GM23338 (cell line): ENCODE data around the gene ARHGAP9. TPM values are rescaled to one million over a fixed set of nuclear protein-coding genes. Genes with fewer than 3 reads are reported as not detected.

Source experiments
- ATAC-seq: fragments of 200-7000 bp; cut with Tn5 transposase; 3 replicates; pipeline ENCODE4 v1.9.1; 2020
- DNase-seq: peaks from one replicate; pipeline ENCODE4 v3.0.0-alpha.2; 2015; ENCODE audit warnings: low spot score
- H2AFZ ChIP-seq: fragments of 200-600 bp; sonication (generic); 2 replicates; pipeline ENCODE4 v1.8.0; 2016; ENCODE audit warnings: antibody characterized with exemption, mild to moderate bottlenecking, moderate library complexity
- H3F3A ChIP-seq: fragments of 200-600 bp; sonication (generic); replicated peaks from 2 replicates; pipeline ENCODE4 v1.8.0; 2017; ENCODE audit warnings: antibody characterized with exemption, mixed run types, low read depth
- H3K27ac ChIP-seq: fragments of 200-600 bp; sonication (generic); 2 replicates; pipeline ENCODE4 v1.6.1; 2016; ENCODE audit warnings: low read depth
- H3K27me3 ChIP-seq: fragments of 200-600 bp; sonication (generic); 2 replicates; pipeline ENCODE4 v1.8.0; 2016; ENCODE audit warnings: mild to moderate bottlenecking, mixed run types, moderate library complexity; ENCODE audit not compliant: insufficient read depth
- H3K36me3 ChIP-seq: fragments of 200-600 bp; sonication (generic); 2 replicates; pipeline ENCODE4 v1.8.0; 2016; ENCODE audit warnings: mild to moderate bottlenecking; ENCODE audit not compliant: insufficient read depth
- H3K4me1 ChIP-seq: fragments of 200-600 bp; sonication (generic); 2 replicates; pipeline ENCODE4 v1.8.0; 2016; ENCODE audit warnings: mild to moderate bottlenecking, moderate library complexity; ENCODE audit not compliant: insufficient read depth
- H3K4me2 ChIP-seq: fragments of 200-600 bp; sonication (generic); 2 replicates; pipeline ENCODE4 v1.7.1; 2017; ENCODE audit warnings: mixed run types
- H3K4me3 ChIP-seq: fragments of 200-600 bp; sonication (generic); 2 replicates; pipeline ENCODE4 v1.6.1; 2016; ENCODE audit warnings: mixed run types
- H3K79me2 ChIP-seq: fragments of 200-600 bp; sonication (generic); replicated peaks from 2 replicates; pipeline ENCODE4 v1.8.0; 2017; ENCODE audit warnings: mild to moderate bottlenecking; ENCODE audit not compliant: insufficient read depth
- H3K9me2 ChIP-seq: fragments of 200-600 bp; sonication (generic); 2 replicates; pipeline ENCODE4 v1.8.0; 2017; ENCODE audit not compliant: insufficient read depth
- H4K20me1 ChIP-seq: fragments of 200-600 bp; sonication (generic); replicated peaks from 2 replicates; pipeline ENCODE4 v1.8.0; 2017; ENCODE audit warnings: mild to moderate bottlenecking; ENCODE audit not compliant: insufficient read depth
- H3K27ac Mint-ChIP-seq: 2 replicates; pipeline ENCODE4 v1.8.0; 2020; ENCODE audit warnings: inconsistent platforms, mild to moderate bottlenecking, moderate library complexity, mixed read lengths
- H3K27me3 Mint-ChIP-seq: 3 replicates; pipeline ENCODE4 v1.8.0; 2022; ENCODE audit warnings: low read depth, mild to moderate bottlenecking, moderate library complexity, mixed read lengths, inconsistent platforms; ENCODE audit not compliant: insufficient read depth, poor library complexity
- H3K36me3 Mint-ChIP-seq: 3 replicates; pipeline ENCODE4 v1.8.0; 2021; ENCODE audit warnings: low read depth, mild to moderate bottlenecking, inconsistent platforms, moderate library complexity, mixed read lengths
- H3K4me1 Mint-ChIP-seq: 3 replicates; pipeline ENCODE4 v1.8.0; 2020; ENCODE audit warnings: mild to moderate bottlenecking, inconsistent platforms, mixed read lengths
- H3K4me3 Mint-ChIP-seq: 3 replicates; pipeline ENCODE4 v1.8.0; 2021; ENCODE audit warnings: moderate library complexity, mild to moderate bottlenecking, inconsistent platforms, mixed read lengths
- H3K9me3 Mint-ChIP-seq: 3 replicates; pipeline ENCODE4 v1.8.0; 2020; ENCODE audit warnings: moderate library complexity, mild to moderate bottlenecking, inconsistent platforms, mixed read lengths
- POLR2AphosphoS5 ChIP-seq: IDR thresholded peaks from 2 replicates; pipeline ENCODE4 v1.6.1; 2016; ENCODE audit warnings: antibody characterized with exemption, low read depth
- polyA plus RNA-seq: library from polyadenylated mRNA; unstranded; fragments of >200 nt; fragmentation: Nextera tagmentation; extraction: Ambion mirVana; gene quantifications from 2 replicates; pipeline ENCODE4 v1.2.1, GENCODE V29; 2016
- total RNA-seq: library from RNA; depleted of rRNA; stranded (reverse); fragments of >200 nt; shearing (Covaris generic); gene quantifications from 2 replicates; pipeline ENCODE4 v1.2.3, GENCODE V29; 2014
- TF ChIP-seq, protein P1 (sequence below), 2 experiments: fragments of 200-600 bp in 1 of 2; sonication (generic) in 1 of 2; conservative IDR thresholded peaks; 2 replicates each; pipeline versions ENCODE4 v1.5.1 to v1.6.1; 2016 to 2017; ENCODE audit warnings: antibody characterized with exemption in 2 of 2, low read depth in 2 of 2, mild to moderate bottlenecking in 2 of 2, moderate library complexity in 1 of 2
- TF ChIP-seq, protein P2 (sequence below): fragments of 250-450 bp; sonication (Bioruptor Pico); IDR thresholded peaks from 2 replicates; pipeline ENCODE4 v1.5.0; 2020; ENCODE audit warnings: mild to moderate bottlenecking, moderate library complexity

ARHGAP9 gene
- total and polyA plus RNA-seq, 2 experiments from 2014 or later, result 4.5 to 7.1 TPM

DNA sequence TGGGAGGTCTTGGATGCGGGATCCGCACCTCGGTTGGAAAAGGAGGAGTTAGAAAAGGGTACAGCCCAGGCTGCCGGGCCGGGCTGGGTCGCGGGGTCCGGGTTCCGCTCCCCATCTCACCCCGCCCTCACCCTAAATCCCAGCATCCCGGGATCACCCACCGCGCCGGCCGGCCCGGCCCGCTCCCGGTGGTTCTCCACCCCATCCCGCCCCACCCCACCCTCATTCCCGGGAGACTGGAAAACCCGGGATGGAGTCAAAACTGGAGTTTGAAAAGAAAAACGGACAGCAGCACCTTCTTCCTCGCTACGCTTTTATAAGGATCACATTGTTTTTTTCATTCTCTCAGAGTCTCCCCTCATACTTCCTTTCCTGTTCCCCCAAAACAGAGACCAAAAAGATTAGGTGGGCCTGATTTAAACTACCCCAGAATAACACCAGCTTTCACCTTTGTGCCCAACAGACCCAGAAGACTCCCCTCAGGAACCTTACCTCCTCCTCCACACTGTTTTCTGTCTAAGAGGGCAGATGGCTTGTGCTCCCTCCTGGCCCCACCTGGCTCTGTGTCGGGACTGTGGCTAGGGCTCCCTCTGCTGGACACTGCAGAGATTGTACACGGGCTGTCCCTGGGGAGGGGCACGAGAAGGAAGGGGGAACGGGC is 17.3 kb downstream of the ARHGAP9 start:
- H3K79me2 ChIP-seq, result peaks cover 14% of the 10 kb centered on the region
- no peaks in the 10 kb centered on the region for H3K27me3 ChIP-seq
- H2AFZ ChIP-seq, result peak overlapping the region; percentile 76; the same call in 1 of the 2 replicates
- peak; percentile 60 for TF ChIP-seq POLR2AphosphoS5
- TF ChIP-seq, protein P1, sequence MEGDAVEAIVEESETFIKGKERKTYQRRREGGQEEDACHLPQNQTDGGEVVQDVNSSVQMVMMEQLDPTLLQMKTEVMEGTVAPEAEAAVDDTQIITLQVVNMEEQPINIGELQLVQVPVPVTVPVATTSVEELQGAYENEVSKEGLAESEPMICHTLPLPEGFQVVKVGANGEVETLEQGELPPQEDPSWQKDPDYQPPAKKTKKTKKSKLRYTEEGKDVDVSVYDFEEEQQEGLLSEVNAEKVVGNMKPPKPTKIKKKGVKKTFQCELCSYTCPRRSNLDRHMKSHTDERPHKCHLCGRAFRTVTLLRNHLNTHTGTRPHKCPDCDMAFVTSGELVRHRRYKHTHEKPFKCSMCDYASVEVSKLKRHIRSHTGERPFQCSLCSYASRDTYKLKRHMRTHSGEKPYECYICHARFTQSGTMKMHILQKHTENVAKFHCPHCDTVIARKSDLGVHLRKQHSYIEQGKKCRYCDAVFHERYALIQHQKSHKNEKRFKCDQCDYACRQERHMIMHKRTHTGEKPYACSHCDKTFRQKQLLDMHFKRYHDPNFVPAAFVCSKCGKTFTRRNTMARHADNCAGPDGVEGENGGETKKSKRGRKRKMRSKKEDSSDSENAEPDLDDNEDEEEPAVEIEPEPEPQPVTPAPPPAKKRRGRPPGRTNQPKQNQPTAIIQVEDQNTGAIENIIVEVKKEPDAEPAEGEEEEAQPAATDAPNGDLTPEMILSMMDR (conservative IDR thresholded peaks at IDR 0.05; ENCODE audit: low read depth in 2 of 2), result peak; percentile 96 to 99
- TF ChIP-seq, protein P2, sequence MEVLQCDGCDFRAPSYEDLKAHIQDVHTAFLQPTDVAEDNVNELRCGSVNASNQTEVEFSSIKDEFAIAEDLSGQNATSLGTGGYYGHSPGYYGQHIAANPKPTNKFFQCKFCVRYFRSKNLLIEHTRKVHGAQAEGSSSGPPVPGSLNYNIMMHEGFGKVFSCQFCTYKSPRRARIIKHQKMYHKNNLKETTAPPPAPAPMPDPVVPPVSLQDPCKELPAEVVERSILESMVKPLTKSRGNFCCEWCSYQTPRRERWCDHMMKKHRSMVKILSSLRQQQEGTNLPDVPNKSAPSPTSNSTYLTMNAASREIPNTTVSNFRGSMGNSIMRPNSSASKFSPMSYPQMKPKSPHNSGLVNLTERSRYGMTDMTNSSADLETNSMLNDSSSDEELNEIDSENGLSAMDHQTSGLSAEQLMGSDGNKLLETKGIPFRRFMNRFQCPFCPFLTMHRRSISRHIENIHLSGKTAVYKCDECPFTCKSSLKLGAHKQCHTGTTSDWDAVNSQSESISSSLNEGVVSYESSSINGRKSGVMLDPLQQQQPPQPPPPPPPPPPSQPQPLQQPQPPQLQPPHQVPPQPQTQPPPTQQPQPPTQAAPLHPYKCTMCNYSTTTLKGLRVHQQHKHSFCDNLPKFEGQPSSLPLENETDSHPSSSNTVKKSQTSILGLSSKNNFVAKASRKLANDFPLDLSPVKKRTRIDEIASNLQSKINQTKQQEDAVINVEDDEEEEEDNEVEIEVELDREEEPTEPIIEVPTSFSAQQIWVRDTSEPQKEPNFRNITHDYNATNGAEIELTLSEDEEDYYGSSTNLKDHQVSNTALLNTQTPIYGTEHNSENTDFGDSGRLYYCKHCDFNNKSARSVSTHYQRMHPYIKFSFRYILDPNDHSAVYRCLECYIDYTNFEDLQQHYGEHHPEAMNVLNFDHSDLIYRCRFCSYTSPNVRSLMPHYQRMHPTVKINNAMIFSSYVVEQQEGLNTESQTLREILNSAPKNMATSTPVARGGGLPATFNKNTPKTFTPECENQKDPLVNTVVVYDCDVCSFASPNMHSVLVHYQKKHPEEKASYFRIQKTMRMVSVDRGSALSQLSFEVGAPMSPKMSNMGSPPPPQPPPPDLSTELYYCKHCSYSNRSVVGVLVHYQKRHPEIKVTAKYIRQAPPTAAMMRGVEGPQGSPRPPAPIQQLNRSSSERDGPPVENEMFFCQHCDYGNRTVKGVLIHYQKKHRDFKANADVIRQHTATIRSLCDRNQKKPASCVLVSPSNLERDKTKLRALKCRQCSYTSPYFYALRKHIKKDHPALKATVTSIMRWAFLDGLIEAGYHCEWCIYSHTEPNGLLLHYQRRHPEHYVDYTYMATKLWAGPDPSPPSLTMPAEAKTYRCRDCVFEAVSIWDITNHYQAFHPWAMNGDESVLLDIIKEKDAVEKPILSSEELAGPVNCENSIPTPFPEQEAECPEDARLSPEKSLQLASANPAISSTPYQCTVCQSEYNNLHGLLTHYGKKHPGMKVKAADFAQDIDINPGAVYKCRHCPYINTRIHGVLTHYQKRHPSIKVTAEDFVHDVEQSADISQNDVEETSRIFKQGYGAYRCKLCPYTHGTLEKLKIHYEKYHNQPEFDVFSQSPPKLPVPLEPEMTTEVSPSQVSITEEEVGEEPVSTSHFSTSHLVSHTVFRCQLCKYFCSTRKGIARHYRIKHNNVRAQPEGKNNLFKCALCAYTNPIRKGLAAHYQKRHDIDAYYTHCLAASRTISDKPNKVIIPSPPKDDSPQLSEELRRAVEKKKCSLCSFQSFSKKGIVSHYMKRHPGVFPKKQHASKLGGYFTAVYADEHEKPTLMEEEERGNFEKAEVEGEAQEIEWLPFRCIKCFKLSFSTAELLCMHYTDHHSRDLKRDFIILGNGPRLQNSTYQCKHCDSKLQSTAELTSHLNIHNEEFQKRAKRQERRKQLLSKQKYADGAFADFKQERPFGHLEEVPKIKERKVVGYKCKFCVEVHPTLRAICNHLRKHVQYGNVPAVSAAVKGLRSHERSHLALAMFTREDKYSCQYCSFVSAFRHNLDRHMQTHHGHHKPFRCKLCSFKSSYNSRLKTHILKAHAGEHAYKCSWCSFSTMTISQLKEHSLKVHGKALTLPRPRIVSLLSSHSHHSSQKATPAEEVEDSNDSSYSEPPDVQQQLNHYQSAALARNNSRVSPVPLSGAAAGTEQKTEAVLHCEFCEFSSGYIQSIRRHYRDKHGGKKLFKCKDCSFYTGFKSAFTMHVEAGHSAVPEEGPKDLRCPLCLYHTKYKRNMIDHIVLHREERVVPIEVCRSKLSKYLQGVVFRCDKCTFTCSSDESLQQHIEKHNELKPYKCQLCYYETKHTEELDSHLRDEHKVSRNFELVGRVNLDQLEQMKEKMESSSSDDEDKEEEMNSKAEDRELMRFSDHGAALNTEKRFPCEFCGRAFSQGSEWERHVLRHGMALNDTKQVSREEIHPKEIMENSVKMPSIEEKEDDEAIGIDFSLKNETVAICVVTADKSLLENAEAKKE, result no peak
- peaks cover 18% of the 10 kb centered on the region for H3K4me1 ChIP-seq
- no peaks in the 10 kb centered on the region for H3K36me3 ChIP-seq
- peak; percentile 94 for DNase-seq
- Mint-ChIP-seq H3K27me3 (peaks cover 34% of the 10 kb centered on the region), H3K27ac (peak overlapping the region; percentile 99), H3K4me3 (peak overlapping the region; percentile 82), H3K9me3 (no peaks in the 10 kb centered on the region; the same call in 2 of the 3 replicates), H3K36me3 (peaks cover 23% of the 10 kb centered on the region; the same call in 2 of the 3 replicates), H3K4me1 (peaks cover 28% of the 10 kb centered on the region)
- peak; percentile 53 for ATAC-seq
- peak overlapping the region; percentile 100 for H3K4me2 ChIP-seq
- H3K9me2 ChIP-seq, result no peaks in the 10 kb centered on the region
- H3K27ac ChIP-seq, result peak overlapping the region; percentile 100
- peak overlapping the region; percentile 97 for H3K4me3 ChIP-seq
- H4K20me1 ChIP-seq, result no peaks in the 10 kb centered on the region; the same call in 1 of the 2 replicates
- peaks cover 22% of the 10 kb centered on the region for H3F3A ChIP-seq
